DND-41 (cell line): Measurements from ENCODE around the gene IRAK1BP1.

Experiments
- ATAC-seq: fragments of 200-7000 bp; cut with Tn5 transposase; 3 replicates; pipeline ENCODE4 v1.9.1; 2021; ENCODE audit warnings: low read depth; ENCODE audit not compliant: insufficient read depth
- DNase-seq: peaks from one replicate; pipeline ENCODE4 v3.0.0-alpha.2; 2020
- H2AFZ ChIP-seq: 2 replicates; pipeline ENCODE4 v1.6.0; 2012; ENCODE audit warnings: low read depth, low read length
- H3K27ac ChIP-seq: 2 replicates; pipeline ENCODE4 v1.5.1; 2012; ENCODE audit warnings: low read length, inconsistent platforms
- H3K27me3 ChIP-seq: fragments of 200-600 bp; sonication (generic); 2 replicates; pipeline ENCODE4 v1.6.0; 2012; ENCODE audit warnings: low read length, mild to moderate bottlenecking, inconsistent platforms; ENCODE audit not compliant: insufficient read depth, poor library complexity
- H3K36me3 ChIP-seq: 2 replicates; pipeline ENCODE4 v1.5.1; 2012; ENCODE audit warnings: low read length, inconsistent platforms; ENCODE audit not compliant: insufficient read depth
- H3K4me1 ChIP-seq: 2 replicates; pipeline ENCODE4 v1.5.1; 2012; ENCODE audit warnings: mild to moderate bottlenecking, low read length; ENCODE audit not compliant: insufficient read depth
- H3K4me2 ChIP-seq: 2 replicates; pipeline ENCODE4 v1.6.0; 2012; ENCODE audit warnings: mild to moderate bottlenecking, moderate library complexity, low read length, inconsistent platforms; ENCODE audit not compliant: insufficient read depth
- H3K4me3 ChIP-seq, 2 experiments: fragments of 200-600 bp in 1 of 2; shearing (Covaris generic) in 1 of 2; 2 replicates each; pipeline ENCODE4 v1.5.1; 2012 to 2016; ENCODE audit warnings: inconsistent platforms in 2 of 2, low read length in 2 of 2, mild to moderate bottlenecking in 2 of 2, low read depth in 1 of 2, moderate library complexity in 1 of 2
- H3K79me2 ChIP-seq: 2 replicates; pipeline ENCODE4 v1.6.0; 2012; ENCODE audit warnings: low read length, inconsistent platforms; ENCODE audit not compliant: insufficient read depth
- H3K9ac ChIP-seq: 2 replicates; pipeline ENCODE4 v1.6.0; 2012; ENCODE audit warnings: low read depth, mild to moderate bottlenecking, inconsistent platforms, low read length, moderate library complexity
- H3K9me3 ChIP-seq: 2 replicates; pipeline ENCODE4 v1.5.1; 2012; ENCODE audit warnings: low read length, moderate library complexity, mild to moderate bottlenecking, inconsistent platforms; ENCODE audit not compliant: insufficient read depth, severe bottlenecking
- H4K20me1 ChIP-seq: 2 replicates; pipeline ENCODE4 v1.6.0; 2012; ENCODE audit warnings: low read length; ENCODE audit not compliant: insufficient read depth
- CTCF ChIP-seq: IDR thresholded peaks from 2 replicates; pipeline ENCODE4 v1.5.1; 2012; ENCODE audit warnings: borderline replicate concordance, low read length, moderate library complexity, mild to moderate bottlenecking; ENCODE audit not compliant: poor library complexity, severe bottlenecking; ENCODE audit errors: extremely low read depth
- EZH2 ChIP-seq: IDR thresholded peaks from 3 replicates; pipeline ENCODE4 v1.6.1; 2012; ENCODE audit warnings: borderline replicate concordance, low read depth, mild to moderate bottlenecking, moderate library complexity, low read length, inconsistent platforms; ENCODE audit not compliant: severe bottlenecking

Gene IRAK1BP1

GRCh38 chr6:78896227-78896626, 28.9 kb downstream of the IRAK1BP1 start:
- Histone ChIP-seq H2AFZ (no peak overlapping the region), H3K4me2 (no peak overlapping the region), H3K9me3 (no peaks in the 10 kb centered on the region), H3K9ac (no peak overlapping the region), H3K4me3 (no peak overlapping the region), H3K27me3 (no peaks in the 10 kb centered on the region), H4K20me1 (no peaks in the 10 kb centered on the region), H3K79me2 (no peaks in the 10 kb centered on the region), H3K4me1 (no peaks in the 10 kb centered on the region), H3K27ac (no peak overlapping the region), H3K36me3 (peaks cover 13% of the 10 kb centered on the region)
- no peak for TF ChIP-seq CTCF
- TF ChIP-seq EZH2: no peak
- no peak for ATAC-seq
- no peak for DNase-seq

- no peak for TF ChIP-seq EZH2
- Histone ChIP-seq H2AFZ (no peak overlapping the region), H3K4me1 (no peaks in the 10 kb centered on the region), H3K9ac (no peak overlapping the region), H3K27ac (no peak overlapping the region), H3K4me3 (no peak overlapping the region), H3K9me3 (no peaks in the 10 kb centered on the region), H3K27me3 (no peaks in the 10 kb centered on the region), H3K79me2 (no peaks in the 10 kb centered on the region), H4K20me1 (no peaks in the 10 kb centered on the region), H3K36me3 (no peaks in the 10 kb centered on the region), H3K4me2 (no peak overlapping the region)
- DNase-seq (no peak), ATAC-seq (no peak)
These were observed 41.3 kb downstream of the IRAK1BP1 start for GRCh38 chr6:78908621-78909020.

GRCh38 chr6:78909391-78909790, 42.0 kb downstream of the IRAK1BP1 start:
- Histone ChIP-seq H3K4me3 (no peak overlapping the region), H3K4me2 (no peak overlapping the region), H3K27ac (no peak overlapping the region)

GRCh38 chr6:78910010-78910409, 42.7 kb downstream of the IRAK1BP1 start:
- Histone ChIP-seq H3K27me3 (no peaks in the 10 kb centered on the region), H2AFZ (no peak overlapping the region), H3K4me1 (no peaks in the 10 kb centered on the region), H3K27ac (no peak overlapping the region), H3K9ac (no peak overlapping the region), H3K36me3 (no peaks in the 10 kb centered on the region), H3K9me3 (no peaks in the 10 kb centered on the region), H3K79me2 (no peaks in the 10 kb centered on the region), H3K4me2 (no peak overlapping the region), H3K4me3 (no peak overlapping the region), H4K20me1 (no peaks in the 10 kb centered on the region)
- ATAC-seq (no peak), DNase-seq (no peak)
- TF ChIP-seq CTCF (no peak), EZH2 (no peak)

More at GRCh38 chr6:78909391-78909790, 42.0 kb downstream of the IRAK1BP1 start:
- TF ChIP-seq EZH2 (no peak), CTCF (no peak)
- H3K9ac ChIP-seq: no peak overlapping the region
- ATAC-seq: no peak
- H3K36me3 ChIP-seq: no peaks in the 10 kb centered on the region
- no peaks in the 10 kb centered on the region for H3K9me3 ChIP-seq
- H2AFZ ChIP-seq: no peak overlapping the region
- DNase-seq: no peak
- H3K27me3 ChIP-seq: no peaks in the 10 kb centered on the region
- no peaks in the 10 kb centered on the region for H4K20me1 ChIP-seq
- H3K79me2 ChIP-seq: no peaks in the 10 kb centered on the region
- H3K4me1 ChIP-seq: no peaks in the 10 kb centered on the region
